ENCODE data around the gene RBM33.

DNA sequence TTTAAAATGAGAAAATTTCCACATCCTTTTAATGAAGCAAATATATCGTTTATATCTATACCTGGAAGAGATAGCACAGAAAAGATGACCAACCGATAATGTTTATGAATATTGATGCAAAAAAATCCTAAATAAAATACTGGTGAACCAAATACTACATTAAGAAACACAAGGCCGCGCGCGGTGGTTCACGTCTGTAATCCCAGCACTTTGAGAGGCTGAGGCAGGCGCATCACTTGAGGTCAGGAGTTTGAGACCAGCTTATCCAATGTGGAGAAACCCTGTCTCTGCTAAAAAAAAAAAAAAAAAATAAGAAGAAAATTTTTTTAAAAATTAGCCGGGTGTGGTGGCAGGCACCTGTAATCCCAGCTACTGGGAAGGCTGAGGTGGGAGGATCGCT lies 142.0 kb downstream of the RBM33 start:
- TF ChIP-seq CTCF (optimal IDR thresholded peaks at IDR 0.05 in 1 of 3, IDR thresholded peaks at IDR 0.05 in 1 of 3, conservative IDR thresholded peaks at IDR 0.05 in 1 of 3; ENCODE audit: extremely low read depth in 1 of 3, insufficient read depth in 2 of 3, low read length in 3 of 3) (no peak), EZH2 (IDR thresholded peaks at IDR 0.05; ENCODE audit: low read length) (no peak)
